Endothelial cell of umbilical vein (primary cell): ENCODE results near the gene CLDN22. TPM values are rescaled to one million over a fixed set of nuclear protein-coding genes. Genes with fewer than 3 reads are reported as not detected.

Experiments used
- BruUV-seq: library from RNA; stranded (reverse); fragments of 400-500 nt; replicated peaks from 2 replicates; lab custom pipeline; 2021; lab: Mats Ljungman, UMichigan
- CTCF ChIA-PET: fragments of 300-600, 350-600 bp; sonication (Branson Sonifier 250); formaldehyde crosslinking; loops from one replicate; lab custom pipeline; 2021; ENCODE audit warnings: antibody characterized with exemption, inconsistent platforms; lab: Charles Lee
- POLR2A ChIA-PET: fragments of 300-600, 350-600 bp; sonication (Branson Sonifier 250); formaldehyde crosslinking; loops from one replicate; lab custom pipeline; 2021; ENCODE audit warnings: antibody characterized with exemption, inconsistent platforms; lab: Charles Lee
- DNase-seq: peaks from one replicate; pipeline ENCODE4 v3.0.0-alpha.2; 2011; ENCODE audit warnings: low read depth, low spot score
- FAIRE-seq: peaks from 2 replicates; lab custom pipeline; 2011; peaks lifted over from hg19 to GRCh38; lab: Jason Lieb, UNC
- H2AFZ ChIP-seq: 2 replicates; pipeline ENCODE4 v1.6.0; 2012; ENCODE audit warnings: low read depth, low read length, control low read depth, inconsistent platforms
- H3K27ac ChIP-seq: 2 replicates; pipeline ENCODE4 v1.5.1; 2011; ENCODE audit warnings: low read depth, mild to moderate bottlenecking, control low read depth, low read length, moderate library complexity; ENCODE audit not compliant: insufficient read depth
- H3K27me3 ChIP-seq, 2 experiments: 2 replicates each; pipeline versions ENCODE4 v1.6.0 to v1.6.1; 2011; ENCODE audit warnings: low read length in 2 of 2, mixed read lengths in 1 of 2; ENCODE audit not compliant: control insufficient read depth in 2 of 2, insufficient read depth in 2 of 2
- H3K36me3 ChIP-seq, 2 experiments: 2 replicates in 1 of 2; 3 replicates in 1 of 2; pipeline ENCODE4 v1.5.1; 2011; ENCODE audit warnings: low read length in 2 of 2, mild to moderate bottlenecking in 1 of 2, moderate library complexity in 1 of 2; ENCODE audit not compliant: control insufficient read depth in 2 of 2, insufficient read depth in 2 of 2; ENCODE audit errors: extremely low read depth in 1 of 2
- H3K4me1 ChIP-seq: 3 replicates; pipeline ENCODE4 v1.5.1; 2011; ENCODE audit warnings: mild to moderate bottlenecking, low read length; ENCODE audit not compliant: control insufficient read depth, insufficient read depth; ENCODE audit errors: extremely low read depth
- H3K4me2 ChIP-seq: 2 replicates; pipeline ENCODE4 v1.6.1; 2011; ENCODE audit warnings: low read length, control low read depth, mixed read lengths; ENCODE audit not compliant: insufficient read depth
- H3K4me3 ChIP-seq, 3 experiments: fragments of 200-600 bp in 1 of 3; sonication (generic), shearing (Covaris generic) in 1 of 3; replicated peaks in 1 of 3; 2 replicates each; pipeline ENCODE4 v1.5.1; 2011 to 2016; ENCODE audit warnings: control low read depth in 3 of 3, low read length in 3 of 3, mild to moderate bottlenecking in 2 of 3, inconsistent platforms in 1 of 3, low read depth in 1 of 3, moderate library complexity in 1 of 3; ENCODE audit not compliant: insufficient read depth in 1 of 3
- H3K79me2 ChIP-seq: 2 replicates; pipeline ENCODE4 v1.6.0; 2012; ENCODE audit warnings: low read length, inconsistent platforms; ENCODE audit not compliant: control insufficient read depth, insufficient read depth
- H3K9ac ChIP-seq: replicated peaks from 2 replicates; pipeline ENCODE3; 2011; ENCODE audit warnings: low read length, control low read depth; ENCODE audit not compliant: insufficient read depth; ENCODE audit errors: extremely low read depth
- H3K9me1 ChIP-seq: replicated peaks from 3 replicates; pipeline ENCODE4 v1.6.0; 2011; ENCODE audit warnings: mild to moderate bottlenecking, low read length; ENCODE audit not compliant: control insufficient read depth, insufficient read depth; ENCODE audit errors: extremely low read depth
- H3K9me3 ChIP-seq: replicated peaks from 2 replicates; pipeline ENCODE4 v1.5.1; 2012; ENCODE audit warnings: low read length, inconsistent platforms; ENCODE audit not compliant: control insufficient read depth, insufficient read depth
- H4K20me1 ChIP-seq: replicated peaks from 2 replicates; pipeline ENCODE3; 2011; ENCODE audit warnings: mild to moderate bottlenecking, low read length; ENCODE audit not compliant: control insufficient read depth, insufficient read depth; ENCODE audit errors: extremely low read depth
- EZH2 ChIP-seq: IDR thresholded peaks from 2 replicates; pipeline ENCODE4 v1.6.1; 2012; ENCODE audit warnings: borderline replicate concordance, low read depth, mild to moderate bottlenecking, moderate library complexity, low read length, inconsistent platforms; ENCODE audit not compliant: severe bottlenecking
- FOS ChIP-seq: IDR thresholded peaks from 2 replicates; pipeline ENCODE4 v1.6.1; 2011; ENCODE audit warnings: mild to moderate bottlenecking, low read length, moderate library complexity, borderline replicate concordance; ENCODE audit not compliant: insufficient read depth
- GATA2 ChIP-seq: IDR thresholded peaks from 2 replicates; pipeline ENCODE4 v1.7.0; 2011; ENCODE audit warnings: low read depth, mild to moderate bottlenecking, moderate library complexity, mixed read lengths, low read length; ENCODE audit not compliant: insufficient read length, insufficient read depth
- JUN ChIP-seq: IDR thresholded peaks from 2 replicates; pipeline ENCODE4 v1.6.1; 2011; ENCODE audit warnings: borderline replicate concordance, low read depth; ENCODE audit not compliant: insufficient read length, insufficient read depth
- POLR2A ChIP-seq: IDR thresholded peaks from 2 replicates; pipeline ENCODE4 v1.6.1; 2012; ENCODE audit warnings: low read depth, mild to moderate bottlenecking, control low read depth, low read length
- POLR2AphosphoS5 ChIP-seq: IDR thresholded peaks from 2 replicates; pipeline ENCODE4 v1.6.1; 2012; ENCODE audit warnings: low read depth, mild to moderate bottlenecking, control low read depth, low read length, moderate library complexity; ENCODE audit not compliant: insufficient read depth
- dilution Hi-C: fragments of 300-500 bp; cut with MboI; formaldehyde crosslinking; loops from one replicate; pipeline ENCODE4 v1.15.0; 2019; ENCODE audit warnings: low sequenced_read_pairs; ENCODE audit not compliant: extremely low pct_ligation_motif_present
- intact Hi-C: fragments of 100-400 bp; cut with micrococcal nuclease; formaldehyde crosslinking; loops from one replicate; pipeline ENCODE4 v1.10.0; 2022
- polyA plus RNA-seq, 4 experiments: library from polyadenylated mRNA; depleted of rRNA in 3 of 4; stranded (reverse) in 3 of 4; unstranded in 1 of 4; fragments of >200 nt; gene quantifications; 2 replicates each; pipeline versions ENCODE4 v1.2.1 to v1.2.3, GENCODE V29; 2011 to 2012; ENCODE audit warnings: missing spikeins in 1 of 4
- total RNA-seq: library from RNA; stranded (reverse); gene quantifications from 2 replicates; pipeline ENCODE4 v1.2.3, GENCODE V29; 2021
- TF ChIP-seq, protein P1 (sequence below), 2 donors: IDR thresholded peaks; 1 replicate in 1 of 2; 2 replicates in 1 of 2; pipeline ENCODE4 v1.5.1; 2011; ENCODE audit warnings: low read length in 2 of 2, mild to moderate bottlenecking in 2 of 2, moderate library complexity in 2 of 2, control low read depth in 1 of 2, inconsistent platforms in 1 of 2, low read depth in 1 of 2; ENCODE audit not compliant: insufficient read depth in 1 of 2; ENCODE audit errors: extremely low read depth in 1 of 2
- TF ChIP-seq, protein P2 (sequence below): IDR thresholded peaks from 2 replicates; pipeline ENCODE4 v1.6.1; 2011; ENCODE audit not compliant: insufficient read depth, insufficient read length

The CLDN22 gene
- total and polyA plus RNA-seq, 2 donors (not counting 3 experiments of a cell fraction or from before 2014, with no cell fraction given), result not detected

DNA sequence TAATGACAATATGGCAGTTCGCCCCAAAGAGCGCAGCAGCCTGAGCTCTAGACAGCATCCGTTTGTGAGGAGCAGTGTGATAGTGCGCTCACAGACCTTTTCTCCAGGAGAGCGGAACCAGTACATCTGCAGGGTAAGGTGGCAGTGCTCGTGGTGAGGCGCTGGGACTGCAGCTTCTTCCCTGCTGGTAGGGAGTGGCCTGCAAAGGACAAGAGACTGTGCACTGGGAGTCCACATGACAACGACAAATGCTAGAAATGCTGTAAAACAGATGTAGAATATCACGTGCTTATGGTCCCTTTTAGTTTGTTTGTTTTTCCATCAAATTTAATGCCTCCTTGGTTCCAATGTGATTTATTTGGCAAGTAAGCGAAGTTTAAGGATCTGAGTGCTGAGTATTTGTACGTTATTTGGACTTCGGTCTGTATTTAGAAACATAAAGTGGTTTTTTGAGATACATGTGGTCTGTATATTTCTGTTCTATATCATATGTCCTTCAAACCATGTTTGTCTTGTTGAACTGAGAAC is 35.8 kb downstream of the CLDN22 start:
- no peaks in the 10 kb centered on the region for H3K9me3 ChIP-seq
- no peak overlapping the region for H3K27ac ChIP-seq
- H3K27me3 ChIP-seq, result no peaks in the 10 kb centered on the region
- no peak overlapping the region for H3K4me2 ChIP-seq
- no peaks in the 10 kb centered on the region for H3K79me2 ChIP-seq
- H3K9me1 ChIP-seq, result no peaks in the 10 kb centered on the region
- CTCF ChIA-PET, result no interaction called here
- TF ChIP-seq FOS (no peak), POLR2A (no peak), GATA2 (no peak), POLR2AphosphoS5 (no peak), JUN (no peak), EZH2 (no peak)
- TF ChIP-seq, protein P1, sequence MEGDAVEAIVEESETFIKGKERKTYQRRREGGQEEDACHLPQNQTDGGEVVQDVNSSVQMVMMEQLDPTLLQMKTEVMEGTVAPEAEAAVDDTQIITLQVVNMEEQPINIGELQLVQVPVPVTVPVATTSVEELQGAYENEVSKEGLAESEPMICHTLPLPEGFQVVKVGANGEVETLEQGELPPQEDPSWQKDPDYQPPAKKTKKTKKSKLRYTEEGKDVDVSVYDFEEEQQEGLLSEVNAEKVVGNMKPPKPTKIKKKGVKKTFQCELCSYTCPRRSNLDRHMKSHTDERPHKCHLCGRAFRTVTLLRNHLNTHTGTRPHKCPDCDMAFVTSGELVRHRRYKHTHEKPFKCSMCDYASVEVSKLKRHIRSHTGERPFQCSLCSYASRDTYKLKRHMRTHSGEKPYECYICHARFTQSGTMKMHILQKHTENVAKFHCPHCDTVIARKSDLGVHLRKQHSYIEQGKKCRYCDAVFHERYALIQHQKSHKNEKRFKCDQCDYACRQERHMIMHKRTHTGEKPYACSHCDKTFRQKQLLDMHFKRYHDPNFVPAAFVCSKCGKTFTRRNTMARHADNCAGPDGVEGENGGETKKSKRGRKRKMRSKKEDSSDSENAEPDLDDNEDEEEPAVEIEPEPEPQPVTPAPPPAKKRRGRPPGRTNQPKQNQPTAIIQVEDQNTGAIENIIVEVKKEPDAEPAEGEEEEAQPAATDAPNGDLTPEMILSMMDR (IDR thresholded peaks at IDR 0.05; ENCODE audit: extremely low read depth in 1 of 2, insufficient read depth in 1 of 2, low read depth in 1 of 2, low read length in 2 of 2), result no peak
- TF ChIP-seq, protein P2, sequence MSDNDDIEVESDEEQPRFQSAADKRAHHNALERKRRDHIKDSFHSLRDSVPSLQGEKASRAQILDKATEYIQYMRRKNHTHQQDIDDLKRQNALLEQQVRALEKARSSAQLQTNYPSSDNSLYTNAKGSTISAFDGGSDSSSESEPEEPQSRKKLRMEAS, result no peak
- H3K4me1 ChIP-seq, result peaks cover 9% of the 10 kb centered on the region
- no peak overlapping the region for H2AFZ ChIP-seq
- H3K4me3 ChIP-seq, result no peak overlapping the region
- no peak for DNase-seq
- POLR2A ChIA-PET, result no interaction called here
- no TSS peak for BruUV-seq
- no peak overlapping the region for H3K9ac ChIP-seq
- intact Hi-C loops, result no loop called here
- no peaks in the 10 kb centered on the region for H4K20me1 ChIP-seq
- peaks cover 13 to 25% of the 10 kb centered on the region in 2 experiments for H3K36me3 ChIP-seq
- FAIRE-seq, result no peak
- dilution Hi-C loops, result no loop called here
